Ecto neural progenitor cell (in vitro differentiated cells): ENCODE measurements around the gene YWHAQ.

ENCODE experiments used
- DNase-seq: peaks from one replicate; pipeline ENCODE4 v3.0.0-alpha.2; 2018; ENCODE audit warnings: low spot score

Gene YWHAQ

GRCh38 chr2:9630736-9631552, at the start of gene YWHAQ:
TSS of gene YWHAQ (minus strand) at chr2:9630997. CDS start at chr2:9630452, 545 bp downstream.
- DNase-seq = peak; percentile 99

GRCh38 chr2:9680082-9680481, 49.3 kb upstream of the YWHAQ start:
- DNase-seq = no peak

GRCh38 chr2:9679218-9679617, 48.4 kb upstream of the YWHAQ start:
- DNase-seq = no peak

GRCh38 chr2:9678544-9678943, 47.7 kb upstream of the YWHAQ start:
- DNase-seq = no peak

GRCh38 chr2:9675415-9676351, 44.9 kb upstream of the YWHAQ start:
- peak; percentile 60 for DNase-seq

GRCh38 chr2:9674891-9675414, 44.2 kb upstream of the YWHAQ start:
- DNase-seq = no peak

GRCh38 chr2:9673914-9674481, 43.2 kb upstream of the YWHAQ start:
- no peak for DNase-seq

- no peak for DNase-seq
Observed at GRCh38 chr2:9668687-9669345, 38.0 kb upstream of the YWHAQ start.

GRCh38 chr2:9667826-9668225, 37.0 kb upstream of the YWHAQ start:
- DNase-seq = no peak

GRCh38 chr2:9666306-9666705, 35.5 kb upstream of the YWHAQ start:
- DNase-seq = no peak

- no peak for DNase-seq
Observed at GRCh38 chr2:9665898-9666297, 35.1 kb upstream of the YWHAQ start.

GRCh38 chr2:9664365-9664764, 33.6 kb upstream of the YWHAQ start:
- DNase-seq = no peak

GRCh38 chr2:9663008-9663879, 32.4 kb upstream of the YWHAQ start:
- DNase-seq = no peak

- DNase-seq = no peak
Observed at GRCh38 chr2:9661261-9661660, 30.5 kb upstream of the YWHAQ start.

- DNase-seq = no peak
Observed at GRCh38 chr2:9660781-9661180, 30.0 kb upstream of the YWHAQ start.

GRCh38 chr2:9660154-9660553, 29.4 kb upstream of the YWHAQ start:
- no peak for DNase-seq

GRCh38 chr2:9658972-9659371, 28.2 kb upstream of the YWHAQ start:
- DNase-seq = no peak

GRCh38 chr2:9657731-9658130, 26.9 kb upstream of the YWHAQ start:
- no peak for DNase-seq

- DNase-seq = no peak
Observed at GRCh38 chr2:9657083-9657482, 26.3 kb upstream of the YWHAQ start.

GRCh38 chr2:9656270-9656766, 25.5 kb upstream of the YWHAQ start:
- no peak for DNase-seq
